Lower leg skin (tissue), 4 donors: Measurements from ENCODE around the gene TEX51. TPM values are rescaled to one million over a fixed set of nuclear protein-coding genes. Genes with fewer than 3 reads are reported as not detected.
A peak's percentile ranks its signal among the peaks of the same experiment; 100 is the strongest.

Experiments used
- DNase-seq, 2 donors: peaks; one replicate each; pipeline ENCODE4 v3.0.0-alpha.2; 2019; ENCODE audit warnings: low spot score in 2 of 2
- H3K4me3 ChIP-seq: fragments of 200-600 bp; sonication (generic); 2 replicates; pipeline ENCODE4 v1.5.1; 2017; ENCODE audit warnings: mild to moderate bottlenecking, low read depth; ENCODE audit not compliant: poor library complexity, severe bottlenecking
- POLR2A ChIP-seq, 2 donors: fragments of 450-650 bp; IDR thresholded peaks; one replicate each; pipeline ENCODE4 v1.6.1; 2016 to 2017; ENCODE audit warnings: antibody characterized with exemption in 2 of 2, mild to moderate bottlenecking in 1 of 2, moderate library complexity in 1 of 2
- WGBS, 2 donors: methylation state at CpG; one replicate each; pipeline ENCODE4 v1.1.5; 2018; 5-methylcytosine and 5-hydroxymethylcytosine counted together
- intact Hi-C: fragments of 100-400 bp; cut with DNase I; formaldehyde crosslinking; loops from one replicate; pipeline ENCODE4 v1.15.0; 2023; ENCODE audit warnings: low total_unique reads
- total RNA-seq, 4 donors: library from RNA; depleted of rRNA; stranded (reverse); fragments of >200 nt; gene quantifications; one replicate each; pipeline ENCODE4 v1.1.0, GENCODE V29; 2016
- TF ChIP-seq, protein P1 (sequence below), 3 donors: fragments of 450-650 bp; IDR thresholded peaks; one replicate each; pipeline ENCODE4 v1.5.1; 2016; ENCODE audit warnings: antibody characterized with exemption in 3 of 3, mild to moderate bottlenecking in 3 of 3, moderate library complexity in 2 of 3

Gene TEX51
- total RNA-seq, 4 donors from 2014 or later = not detected

DNA sequence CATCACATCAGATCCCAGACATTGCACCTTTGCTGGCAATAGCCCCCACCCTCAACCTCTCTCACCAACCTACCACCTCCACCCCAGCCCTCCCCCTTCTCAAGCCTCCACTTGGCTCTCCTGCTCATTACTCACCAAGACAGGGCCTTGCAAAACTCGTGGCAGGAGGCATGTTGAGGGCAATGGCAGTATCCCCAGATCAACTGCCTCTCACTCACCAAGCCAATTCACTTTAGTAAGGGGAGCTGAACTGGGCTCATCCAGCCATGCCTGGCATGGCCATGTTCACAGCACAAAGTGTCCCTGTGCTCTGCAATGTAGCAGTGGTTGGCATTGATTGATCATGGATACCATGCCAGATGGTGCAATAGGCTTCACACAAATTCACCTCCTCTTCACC, 46.3 kb upstream of the TEX51 start:
- no peak overlapping the region for H3K4me3 ChIP-seq
- WGBS, 2 donors = 29 to 50% methylated on average over 1 of the region's 1 CpG
- DNase-seq = peak in 1 of 2 donors; percentile 65
- intact Hi-C loops = no loop called here
- no peak for TF ChIP-seq POLR2A (IDR thresholded peaks at IDR 0.05)

DNA sequence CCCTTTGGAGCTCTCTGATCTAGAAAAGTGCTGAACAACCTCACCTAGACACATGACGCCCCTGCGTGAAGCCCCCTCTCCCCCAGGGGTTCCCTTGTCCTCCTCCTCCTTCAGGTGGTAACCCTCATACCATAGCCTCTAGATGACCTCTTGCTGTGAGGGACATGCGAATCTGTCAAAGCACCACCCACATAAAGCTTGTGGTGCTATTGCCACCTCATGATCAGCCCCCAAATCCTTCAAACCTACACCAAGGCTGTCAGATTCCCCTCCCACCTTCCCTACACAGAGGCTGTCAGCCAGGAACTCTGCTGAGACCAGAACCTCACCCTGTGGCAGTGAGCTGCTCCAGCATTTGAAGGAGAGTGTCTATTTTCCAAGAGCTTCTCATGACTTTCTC, 43.1 kb upstream of the TEX51 start:
- 69 to 77% methylated on average over 3 of the region's 3 CpGs for WGBS, 2 donors
- no peak overlapping the region for H3K4me3 ChIP-seq
- intact Hi-C loops = no loop called here
- TF ChIP-seq POLR2A (IDR thresholded peaks at IDR 0.05) = no peak
- TF ChIP-seq, protein P1, sequence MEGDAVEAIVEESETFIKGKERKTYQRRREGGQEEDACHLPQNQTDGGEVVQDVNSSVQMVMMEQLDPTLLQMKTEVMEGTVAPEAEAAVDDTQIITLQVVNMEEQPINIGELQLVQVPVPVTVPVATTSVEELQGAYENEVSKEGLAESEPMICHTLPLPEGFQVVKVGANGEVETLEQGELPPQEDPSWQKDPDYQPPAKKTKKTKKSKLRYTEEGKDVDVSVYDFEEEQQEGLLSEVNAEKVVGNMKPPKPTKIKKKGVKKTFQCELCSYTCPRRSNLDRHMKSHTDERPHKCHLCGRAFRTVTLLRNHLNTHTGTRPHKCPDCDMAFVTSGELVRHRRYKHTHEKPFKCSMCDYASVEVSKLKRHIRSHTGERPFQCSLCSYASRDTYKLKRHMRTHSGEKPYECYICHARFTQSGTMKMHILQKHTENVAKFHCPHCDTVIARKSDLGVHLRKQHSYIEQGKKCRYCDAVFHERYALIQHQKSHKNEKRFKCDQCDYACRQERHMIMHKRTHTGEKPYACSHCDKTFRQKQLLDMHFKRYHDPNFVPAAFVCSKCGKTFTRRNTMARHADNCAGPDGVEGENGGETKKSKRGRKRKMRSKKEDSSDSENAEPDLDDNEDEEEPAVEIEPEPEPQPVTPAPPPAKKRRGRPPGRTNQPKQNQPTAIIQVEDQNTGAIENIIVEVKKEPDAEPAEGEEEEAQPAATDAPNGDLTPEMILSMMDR (IDR thresholded peaks at IDR 0.05) = no peak
- DNase-seq = peak in 1 of 2 donors; percentile 18

DNA sequence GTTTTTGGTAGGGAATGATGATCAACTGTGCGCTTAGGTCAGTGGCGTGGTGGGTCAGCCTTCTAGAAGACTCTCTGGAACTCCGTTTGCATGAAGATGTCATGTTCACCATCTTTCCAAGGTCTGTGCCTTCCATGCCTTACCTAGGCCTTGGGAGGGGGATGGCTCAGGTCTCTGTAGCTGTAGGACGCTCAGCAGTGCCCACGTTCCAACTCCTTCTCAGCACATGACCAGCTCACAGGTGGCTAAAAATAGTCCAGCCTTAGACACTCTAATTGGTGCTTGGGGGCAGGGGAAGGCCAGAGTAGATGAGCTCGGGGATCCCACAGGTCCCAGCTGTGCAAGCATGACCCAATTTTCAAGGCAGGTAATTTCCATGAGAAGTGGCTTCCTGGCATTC, 42.3 kb upstream of the TEX51 start:
- H3K4me3 ChIP-seq = no peak overlapping the region
- 70 to 81% methylated on average over 6 of the region's 6 CpGs for WGBS, 2 donors
- DNase-seq = peak in 1 of 2 donors; percentile 58
- TF ChIP-seq, protein P1 (IDR thresholded peaks at IDR 0.05) = no peak
- TF ChIP-seq POLR2A (IDR thresholded peaks at IDR 0.05) = no peak
- intact Hi-C loops = no loop called here

DNA sequence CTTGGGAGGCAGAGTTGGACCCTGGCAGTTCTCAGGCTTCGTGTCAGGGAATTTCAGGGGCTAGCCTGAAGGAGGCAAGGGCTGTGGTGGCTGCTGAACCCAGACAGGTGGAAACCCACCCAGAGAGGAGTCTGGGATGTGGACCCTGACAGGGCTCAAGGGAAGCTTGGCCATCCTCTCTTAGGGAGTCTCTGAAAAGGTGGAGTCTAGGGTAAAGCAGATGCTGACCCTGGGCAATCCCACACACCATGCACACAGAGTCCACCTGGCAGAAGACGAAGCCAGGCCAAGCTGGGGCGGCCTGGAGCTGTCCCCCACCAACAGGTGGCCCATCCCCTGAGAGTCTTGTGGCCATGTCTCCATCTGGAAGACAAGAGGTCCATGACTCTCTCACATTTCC, 41.2 kb upstream of the TEX51 start:
- peak in 1 of 2 donors; percentile 72 for DNase-seq
- TF ChIP-seq, protein P1 (IDR thresholded peaks at IDR 0.05) = no peak
- H3K4me3 ChIP-seq = no peak overlapping the region
- intact Hi-C loops = no loop called here
- WGBS, 2 donors = 86 to 98% methylated on average over 3 of the region's 3 CpGs

DNA sequence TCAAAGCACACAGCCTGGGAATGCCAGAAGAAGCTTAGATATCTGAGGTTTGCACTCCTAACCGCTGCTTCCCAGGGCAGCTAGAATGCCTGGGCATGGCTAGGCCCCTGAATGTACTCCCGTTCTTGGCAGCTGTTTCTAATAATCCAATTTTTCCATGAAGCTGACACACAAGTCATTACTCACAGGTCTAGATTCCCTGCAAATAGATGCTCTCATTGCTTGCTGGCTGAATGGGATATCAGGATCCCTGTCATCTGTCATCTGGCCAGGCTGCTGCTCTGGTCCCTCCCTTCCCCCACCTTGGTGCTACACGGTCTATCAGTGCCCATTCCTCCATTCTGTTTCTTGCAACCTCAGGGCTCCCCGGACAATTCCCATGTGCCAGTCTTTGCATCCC, 40.7 kb upstream of the TEX51 start:
- DNase-seq = peak in 1 of 2 donors; percentile 40
- 66 to 70% methylated on average over 4 of the region's 4 CpGs for WGBS, 2 donors
- no peak overlapping the region for H3K4me3 ChIP-seq
- intact Hi-C loops = no loop called here
- TF ChIP-seq POLR2A (IDR thresholded peaks at IDR 0.05) = no peak
- TF ChIP-seq, protein P1 (IDR thresholded peaks at IDR 0.05) = no peak

DNA sequence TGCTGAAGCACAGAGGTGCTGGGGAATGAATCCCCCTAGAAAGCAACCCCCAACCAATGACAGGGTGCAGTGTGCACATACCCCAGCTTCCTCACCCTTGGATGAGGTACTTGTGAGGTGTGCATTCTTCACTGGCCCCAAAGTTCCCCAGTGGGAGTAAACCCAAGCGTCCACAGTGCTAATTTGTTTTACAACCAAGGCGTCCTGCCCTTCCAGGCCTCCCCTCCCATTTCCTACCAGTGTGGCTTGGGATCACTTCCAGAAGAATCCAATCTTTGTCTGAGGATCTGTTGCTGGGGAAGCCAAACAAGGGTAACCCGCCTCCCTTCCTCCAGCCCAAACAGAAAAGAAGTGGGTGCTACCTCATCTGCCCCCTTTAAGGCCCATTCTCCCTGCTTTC, 40.3 kb upstream of the TEX51 start:
- H3K4me3 ChIP-seq = no peak overlapping the region
- intact Hi-C loops = no loop called here
- WGBS, 2 donors = 60 to 73% methylated on average over 3 of the region's 3 CpGs
- peak in 1 of 2 donors; percentile 36 for DNase-seq
- TF ChIP-seq POLR2A (IDR thresholded peaks at IDR 0.05) = no peak
- TF ChIP-seq, protein P1 (IDR thresholded peaks at IDR 0.05) = no peak
